ENCODE results near the gene MUC5AC. TPM values are rescaled to one million over a fixed set of nuclear protein-coding genes. Genes with fewer than 3 reads are reported as not detected.
A peak's percentile ranks its signal among the peaks of the same experiment; 100 is the strongest.

MUC5AC gene
- total RNA-seq, 1 experiment from 2014 or later = 51.2 TPM

GRCh38 chr11:1202776-1203504 is 45.2 kb downstream of the MUC5AC start:
- peak; percentile 84 for DNase-seq
- Mint-ChIP-seq H3K27ac (ENCODE audit: unreplicated experiment) (no peak overlapping the region), H3K36me3 (ENCODE audit: insufficient read depth, unreplicated experiment) (no peaks in the 10 kb centered on the region), H3K4me1 (ENCODE audit: low read depth, unreplicated experiment) (peaks cover 14% of the 10 kb centered on the region), H3K9me3 (ENCODE audit: low read depth, unreplicated experiment) (no peaks in the 10 kb centered on the region), H3K27me3 (ENCODE audit: unreplicated experiment) (no peaks in the 10 kb centered on the region), H3K4me3 (ENCODE audit: low read depth, unreplicated experiment) (no peak overlapping the region)
- intact Hi-C loops (cut with micrococcal nuclease; ENCODE audit: unreplicated experiment) = loop anchor here (5.0 to 10.0 kb wide), 2 partner anchors 34 to 88 kb away; no protein-coding TSS in a partner anchor
- TF ChIP-seq CTCF (IDR thresholded peaks at IDR 0.05; ENCODE audit: unreplicated experiment) = peak; percentile 81
- CTCF ChIA-PET = interaction anchor here (0.6 to 0.8 kb wide), 4 partner anchors 30 to 396 kb away, joined by 3 to 5 read pairs (median 4); no protein-coding TSS in a partner anchor
- BruUV-seq (replicated peaks) = no TSS peak

GRCh38 chr11:1203505-1204271 is 45.9 kb downstream of the MUC5AC start:
- no peaks in the 10 kb centered on the region for H3K9me3 Mint-ChIP-seq (ENCODE audit: low read depth, unreplicated experiment)
- no peak overlapping the region for H3K4me3 Mint-ChIP-seq (ENCODE audit: low read depth, unreplicated experiment)
- no peaks in the 10 kb centered on the region for H3K36me3 Mint-ChIP-seq (ENCODE audit: insufficient read depth, unreplicated experiment)
- DNase-seq = peak; percentile 65
- no peak for TF ChIP-seq CTCF (IDR thresholded peaks at IDR 0.05; ENCODE audit: unreplicated experiment)
- peaks cover 14% of the 10 kb centered on the region for H3K4me1 Mint-ChIP-seq (ENCODE audit: low read depth, unreplicated experiment)
- intact Hi-C loops (cut with micrococcal nuclease; ENCODE audit: unreplicated experiment) = loop anchor here (5.0 to 10.0 kb wide), 2 partner anchors 34 to 89 kb away; no protein-coding TSS in a partner anchor
- H3K27me3 Mint-ChIP-seq (ENCODE audit: unreplicated experiment) = no peaks in the 10 kb centered on the region
- CTCF ChIA-PET = interaction anchor here (1.5 kb wide), 1 partner anchor 21 kb away, joined by 4 read pairs; no protein-coding TSS in a partner anchor
- BruUV-seq (replicated peaks) = no TSS peak
- H3K27ac Mint-ChIP-seq (ENCODE audit: unreplicated experiment) = no peak overlapping the region

GRCh38 chr11:1204381-1205101 is 46.8 kb downstream of the MUC5AC start:
- no TSS peak for BruUV-seq (replicated peaks)
- Mint-ChIP-seq H3K4me3 (ENCODE audit: low read depth, unreplicated experiment) (no peak overlapping the region), H3K27me3 (ENCODE audit: unreplicated experiment) (no peaks in the 10 kb centered on the region), H3K36me3 (ENCODE audit: insufficient read depth, unreplicated experiment) (no peaks in the 10 kb centered on the region), H3K27ac (ENCODE audit: unreplicated experiment) (no peak overlapping the region), H3K4me1 (ENCODE audit: low read depth, unreplicated experiment) (peaks cover 14% of the 10 kb centered on the region), H3K9me3 (ENCODE audit: low read depth, unreplicated experiment) (no peaks in the 10 kb centered on the region)
- no peak for DNase-seq
- intact Hi-C loops (cut with micrococcal nuclease; ENCODE audit: unreplicated experiment) = loop anchor here (5.0 to 10.0 kb wide), 2 partner anchors 33 to 90 kb away; no protein-coding TSS in a partner anchor
- TF ChIP-seq CTCF (IDR thresholded peaks at IDR 0.05; ENCODE audit: unreplicated experiment) = no peak
- CTCF ChIA-PET = interaction anchor here (0.7 to 1.5 kb wide), 2 partner anchors 20 to 427 kb away, joined by 3 to 4 read pairs; no protein-coding TSS in a partner anchor
